GM12891 (cell line): ENCODE results near the gene NGF.

Source experiments
- DNase-seq: peaks from one replicate; pipeline ENCODE4 v3.0.0; 2011; ENCODE audit warnings: low spot score; ENCODE audit not compliant: insufficient read length
- FAIRE-seq: peaks from 2 replicates; lab custom pipeline; 2011; peaks lifted over from hg19 to GRCh38; lab: Jason Lieb, UNC
- PAX5 ChIP-seq: IDR thresholded peaks from 2 replicates; pipeline ENCODE4 v1.6.1; 2011; ENCODE audit warnings: low read length, moderate library complexity, mild to moderate bottlenecking; ENCODE audit not compliant: insufficient read depth, severe bottlenecking
- POLR2A ChIP-seq: IDR thresholded peaks from 2 replicates; pipeline ENCODE4 v1.6.1; 2011; ENCODE audit warnings: low read depth, low read length, control low read depth
- POLR2AphosphoS5 ChIP-seq: IDR thresholded peaks from 2 replicates; pipeline ENCODE4 v1.6.1; 2011; ENCODE audit warnings: low read depth, low read length, control low read depth
- POU2F2 ChIP-seq: IDR thresholded peaks from 2 replicates; pipeline ENCODE4 v1.6.1; 2011; ENCODE audit warnings: low read depth, mild to moderate bottlenecking, control low read depth, low read length, moderate library complexity
- SPI1 ChIP-seq: IDR thresholded peaks from 2 replicates; pipeline ENCODE4 v1.6.1; 2011; ENCODE audit warnings: low read depth, low read length, control low read depth
- TAF1 ChIP-seq: IDR thresholded peaks from 2 replicates; pipeline ENCODE4 v1.6.1; 2011; ENCODE audit warnings: low read depth, low read length, control low read depth

The NGF gene

DNA sequence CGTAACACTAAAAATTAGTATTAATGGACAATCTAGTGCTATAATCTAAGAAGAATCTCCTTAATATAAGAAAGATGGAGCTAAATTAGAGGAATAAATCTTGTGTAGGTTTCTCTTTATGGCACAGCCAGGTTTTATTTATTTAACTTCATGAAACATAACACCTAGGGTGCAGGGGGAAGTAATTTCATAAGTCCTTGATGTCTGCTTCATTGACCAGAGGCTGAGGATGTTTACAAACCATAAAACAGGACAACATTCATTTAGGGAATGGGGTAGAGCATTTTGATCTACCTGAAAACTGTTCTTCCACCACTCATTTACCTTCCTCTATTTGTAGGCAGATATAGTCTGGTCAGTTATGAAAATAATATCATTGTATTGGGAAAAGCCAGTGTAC lies 95.5 kb downstream of the NGF start:
- TF ChIP-seq POLR2AphosphoS5 (no peak), POLR2A (no peak), PAX5 (no peak), POU2F2 (no peak), TAF1 (no peak), SPI1 (no peak)
- DNase-seq = no peak
- FAIRE-seq = no peak

DNA sequence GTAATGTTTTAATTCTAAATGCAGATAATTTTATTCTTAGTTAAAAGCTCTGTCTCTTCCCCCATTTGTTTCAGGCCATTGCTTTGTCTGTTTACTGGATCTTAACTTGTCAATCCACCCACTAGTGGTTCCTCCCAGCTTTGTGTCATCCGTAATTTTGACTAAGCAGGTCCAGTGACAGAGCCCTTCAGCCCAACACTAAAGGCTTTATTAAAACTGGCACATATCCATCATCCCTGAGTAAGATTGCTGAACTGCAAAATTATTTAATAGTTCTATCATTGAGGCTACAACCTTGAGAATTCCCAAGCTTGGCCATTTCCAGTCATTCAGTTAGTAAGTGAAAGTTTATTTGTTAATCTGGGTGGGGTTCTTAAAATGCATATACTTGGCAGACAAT lies 96.7 kb downstream of the NGF start:
- DNase-seq = no peak
- TF ChIP-seq PAX5 (no peak), POU2F2 (no peak)
- no peak for FAIRE-seq

DNA sequence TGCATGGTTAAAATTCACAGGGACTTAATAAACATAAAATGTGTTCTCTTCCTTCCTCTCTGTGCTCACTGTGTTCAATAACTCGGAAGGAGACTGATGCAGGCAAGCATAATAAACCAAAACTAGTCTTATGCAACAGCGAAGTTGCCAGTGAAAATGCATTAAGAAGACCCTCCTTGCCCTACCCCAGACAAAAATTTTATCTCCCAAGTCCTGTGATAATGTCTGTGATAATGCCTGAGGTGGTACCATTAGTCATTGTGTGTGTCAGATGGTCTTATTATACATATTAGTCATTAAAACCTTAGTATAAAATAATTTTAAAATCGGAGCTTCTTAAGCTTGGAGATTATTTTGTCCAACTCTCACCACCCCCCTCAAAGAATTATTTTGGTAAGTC lies 97.8 kb downstream of the NGF start:
- no peak for FAIRE-seq
- DNase-seq = no peak
- TF ChIP-seq PAX5 (no peak), POLR2AphosphoS5 (no peak), TAF1 (no peak), POU2F2 (no peak), POLR2A (no peak), SPI1 (no peak)

DNA sequence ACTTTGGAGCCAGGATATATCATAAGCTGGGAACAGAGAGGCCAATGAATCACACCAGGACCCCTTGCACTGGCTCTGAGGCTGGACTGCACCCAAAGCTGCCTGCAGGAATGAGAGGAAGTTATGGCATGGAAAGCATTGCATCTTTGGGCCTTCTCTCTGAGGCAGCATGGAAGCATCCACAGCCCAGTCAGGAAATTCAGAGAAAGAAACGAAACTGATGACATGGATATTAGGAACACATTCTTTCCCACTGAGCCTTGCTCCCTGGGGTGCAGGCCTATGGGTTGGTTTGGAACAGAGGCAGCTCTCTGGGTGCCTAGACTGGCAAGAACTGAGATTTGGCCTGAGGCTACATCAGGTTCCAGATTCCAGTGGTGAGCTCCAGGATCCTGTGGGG lies 98.6 kb downstream of the NGF start:
- FAIRE-seq (no peak), DNase-seq (no peak)
- TF ChIP-seq POLR2A (no peak), PAX5 (no peak), POU2F2 (no peak), POLR2AphosphoS5 (no peak), SPI1 (no peak), TAF1 (no peak)

DNA sequence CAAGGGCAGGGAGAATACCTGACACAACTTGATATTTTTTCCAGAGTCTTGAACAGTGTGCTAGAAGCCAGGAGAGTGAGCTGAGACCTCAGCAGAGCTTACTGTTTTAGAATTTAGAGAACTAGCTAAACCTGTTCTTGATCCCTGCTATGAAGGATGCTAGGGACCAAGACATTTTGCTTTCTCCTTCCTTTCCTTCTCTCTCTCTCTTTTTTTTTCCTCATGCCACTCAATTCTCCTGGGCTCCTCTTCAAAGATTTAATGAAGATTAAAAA lies 99.0 kb downstream of the NGF start:
- no peak for TF ChIP-seq POU2F2
- no peak for TF ChIP-seq SPI1
- no peak for TF ChIP-seq TAF1
- no peak for TF ChIP-seq POLR2AphosphoS5
- FAIRE-seq (no peak), DNase-seq (no peak)

DNA sequence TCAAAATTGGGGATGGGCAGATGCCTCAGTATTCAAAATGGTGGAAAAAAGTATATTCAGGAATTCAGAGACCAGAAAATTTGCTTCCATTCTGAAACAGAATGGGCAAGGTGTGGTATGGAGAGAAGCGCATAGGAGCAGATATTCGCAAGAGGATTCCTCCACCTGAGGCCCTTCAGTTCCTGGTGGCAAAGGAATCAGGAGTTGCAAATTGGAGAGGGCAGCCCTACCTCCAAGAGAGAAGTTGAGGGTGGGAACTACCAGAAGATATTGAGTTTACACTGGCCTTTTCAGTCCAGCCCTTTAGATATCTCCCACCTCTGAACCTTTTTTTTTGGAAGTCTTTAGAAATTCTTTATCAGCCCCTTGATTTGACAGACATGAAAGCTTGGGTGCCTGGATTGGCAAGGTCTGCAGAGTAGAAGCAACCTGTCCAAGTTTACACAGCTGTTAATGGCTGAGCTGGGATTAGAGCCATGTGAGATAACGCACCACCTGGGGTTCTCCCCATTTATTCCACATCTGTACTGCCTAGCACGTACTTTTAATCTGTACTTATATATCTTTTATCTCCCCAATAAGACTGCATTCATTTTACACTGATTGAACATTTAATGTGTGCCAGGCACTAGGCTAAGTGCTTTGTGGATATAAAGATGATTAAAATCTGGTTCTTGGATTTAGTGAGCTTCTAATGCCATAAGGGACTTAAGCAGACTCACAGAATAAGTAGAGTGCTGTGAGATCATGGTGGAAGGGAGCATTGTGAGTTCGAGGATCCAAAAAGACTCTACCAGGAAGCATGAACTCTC lies 99.5 kb downstream of the NGF start:
- no peak for FAIRE-seq
- TF ChIP-seq POLR2AphosphoS5 (no peak), TAF1 (no peak)
- no peak for DNase-seq

DNA sequence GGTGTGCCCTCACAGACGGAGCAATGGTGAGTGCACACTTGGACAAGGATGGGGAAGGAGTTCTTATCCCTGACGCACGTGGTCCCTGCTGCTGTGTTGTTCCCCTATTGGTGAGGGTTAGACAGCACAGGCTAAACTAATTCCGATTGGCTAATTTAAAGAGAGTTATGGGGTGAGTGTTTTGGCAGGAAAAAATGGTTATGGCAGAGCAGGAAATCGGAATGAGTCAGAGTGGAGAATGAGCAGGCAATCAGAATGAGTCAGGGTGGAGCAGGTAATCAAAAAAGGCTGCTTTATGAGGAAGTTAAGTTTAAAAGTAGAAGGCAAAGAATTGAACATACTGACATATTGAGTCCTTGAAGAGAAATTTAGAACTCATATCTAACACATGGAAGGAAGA lies 100.5 kb downstream of the NGF start:
- TF ChIP-seq TAF1 (no peak), PAX5 (no peak), POU2F2 (no peak), SPI1 (no peak), POLR2AphosphoS5 (no peak), POLR2A (no peak)
- FAIRE-seq (no peak), DNase-seq (no peak)

DNA sequence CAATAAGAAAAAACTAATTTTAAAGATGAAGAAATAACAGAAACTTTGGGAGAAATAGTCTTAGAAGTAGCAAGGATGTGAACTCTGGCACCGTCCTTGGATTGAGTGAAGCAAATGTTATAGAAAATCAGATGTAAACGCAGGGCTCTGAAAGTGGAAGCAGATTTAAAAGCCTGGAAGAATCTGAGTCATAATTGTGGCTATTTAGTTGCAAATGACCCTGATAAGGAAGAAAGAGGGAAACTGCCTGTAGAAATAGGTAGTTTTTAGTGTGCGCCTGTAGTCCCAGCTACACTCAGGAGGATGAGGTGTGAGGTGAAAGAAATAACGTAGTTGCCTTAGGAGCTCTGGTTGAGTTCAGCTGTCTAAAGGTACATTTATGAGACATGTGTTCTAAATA lies 101.0 kb downstream of the NGF start:
- FAIRE-seq = no peak
- TF ChIP-seq POLR2A = no peak
- TF ChIP-seq POLR2AphosphoS5 = no peak
- TF ChIP-seq PAX5 = no peak
- TF ChIP-seq SPI1 = no peak
- no peak for TF ChIP-seq POU2F2
- TF ChIP-seq TAF1 = no peak
- no peak for DNase-seq
